K562 (cell line): Measurements from ENCODE around the gene FBXL2. TPM values are rescaled to one million over a fixed set of nuclear protein-coding genes. Genes with fewer than 3 reads are reported as not detected.

Experiments used
- ATAC-seq: fragments of 200-7000 bp; cut with Tn5 transposase; 3 replicates; pipeline ENCODE4 v1.9.1; 2020; ENCODE audit warnings: moderate library complexity
- BruUV-seq: library from RNA; stranded (reverse); fragments of 400-500 nt; replicated peaks from 2 replicates; lab custom pipeline; 2021; lab: Mats Ljungman, UMichigan
- CTCF ChIA-PET: fragments of 300-600 bp; formaldehyde crosslinking; extraction: SDS; loops from one replicate; lab custom pipeline; 2021; ENCODE audit warnings: low intra/inter-chr PET ratio; lab: Yijun Ruan, JAX
- POLR2A ChIA-PET: fragments of 300-600, 350-650 bp; sonication (Branson Sonifier 250); formaldehyde crosslinking; extraction: SDS; loops from one replicate; lab custom pipeline; 2021; ENCODE audit warnings: antibody characterized with exemption, inconsistent platforms; lab: Yijun Ruan, JAX
- DNase-seq, 4 experiments: peaks; one replicate each; pipeline versions ENCODE4 v3.0.0 to v3.0.0-alpha.2; 2011 to 2018; ENCODE audit warnings: low spot score in 3 of 4, mixed read lengths in 3 of 4; ENCODE audit errors: extremely low read depth in 1 of 4
- FAIRE-seq: peaks from 2 replicates; lab custom pipeline; 2011; peaks lifted over from hg19 to GRCh38; lab: Jason Lieb, UNC
- H2AFZ ChIP-seq: 2 replicates; pipeline ENCODE4 v1.6.0; 2011; ENCODE audit warnings: low read depth, low read length, control low read depth, inconsistent platforms
- H3K27ac ChIP-seq: fragments of 200-600 bp; 3 replicates; pipeline ENCODE4 v1.8.0; 2011; ENCODE audit warnings: low read depth, mild to moderate bottlenecking, control low read depth, inconsistent platforms, low read length, moderate library complexity, mixed read lengths; ENCODE audit errors: extremely low read depth
- H3K27me3 ChIP-seq, 2 experiments: fragments of 300-600 bp in 1 of 2; 2 replicates in 1 of 2; 3 replicates in 1 of 2; pipeline versions ENCODE4 v1.6.0 to v1.8.0; 2011; ENCODE audit warnings: inconsistent platforms in 2 of 2, low read length in 2 of 2, mild to moderate bottlenecking in 1 of 2, mixed read lengths in 1 of 2, moderate library complexity in 1 of 2; ENCODE audit not compliant: control insufficient read depth in 2 of 2, insufficient read depth in 2 of 2
- H3K36me3 ChIP-seq: fragments of 300-600 bp; 3 replicates; pipeline ENCODE4 v1.8.0; 2011; ENCODE audit warnings: mild to moderate bottlenecking, low read length, inconsistent platforms; ENCODE audit not compliant: control insufficient read depth, insufficient read depth
- H3K4me1 ChIP-seq, 2 experiments: fragments of 200-600 bp in 1 of 2; replicated peaks in 1 of 2; 2 replicates in 1 of 2; 3 replicates in 1 of 2; pipeline versions ENCODE4 v1.5.1 to v1.8.0; 2011; ENCODE audit warnings: inconsistent platforms in 2 of 2, low read length in 2 of 2, mild to moderate bottlenecking in 1 of 2, mixed read lengths in 1 of 2, moderate library complexity in 1 of 2; ENCODE audit not compliant: control insufficient read depth in 2 of 2, insufficient read depth in 2 of 2
- H3K4me2 ChIP-seq: 2 replicates; pipeline ENCODE4 v1.6.1; 2011; ENCODE audit warnings: low read length, control low read depth, inconsistent platforms, mixed read lengths; ENCODE audit not compliant: insufficient read depth
- H3K4me3 ChIP-seq: fragments of 200-600 bp; sonication (generic), shearing (Covaris generic); 2 replicates; pipeline ENCODE4 v1.5.1; 2016; ENCODE audit warnings: control low read depth, inconsistent platforms
- H3K79me2 ChIP-seq: fragments of 200-600 bp; 3 replicates; pipeline ENCODE4 v1.8.0; 2011; ENCODE audit warnings: low read length, inconsistent platforms; ENCODE audit not compliant: control insufficient read depth, insufficient read depth
- H3K9ac ChIP-seq, 2 experiments: 2 replicates each; pipeline versions ENCODE4 v1.6.0 to v1.6.1; 2011; ENCODE audit warnings: low read depth in 2 of 2, low read length in 2 of 2, control low read depth in 1 of 2, inconsistent platforms in 1 of 2, mild to moderate bottlenecking in 1 of 2, mixed read lengths in 1 of 2; ENCODE audit not compliant: insufficient read depth in 1 of 2
- H3K9me1 ChIP-seq: one replicate; pipeline ENCODE4 v1.6.0; 2011; ENCODE audit warnings: inconsistent platforms, mild to moderate bottlenecking, low read length, moderate library complexity; ENCODE audit not compliant: control insufficient read depth, insufficient read depth
- H3K9me3 ChIP-seq: replicated peaks from 2 replicates; pipeline ENCODE4 v1.5.1; 2011; ENCODE audit warnings: low read depth, low read length, inconsistent platforms; ENCODE audit not compliant: control insufficient read depth, insufficient read depth
- H4K20me1 ChIP-seq: replicated peaks from 2 replicates; pipeline ENCODE4 v1.6.1; 2011; ENCODE audit warnings: low read length, inconsistent platforms, mixed read lengths; ENCODE audit not compliant: control insufficient read depth, insufficient read depth
- ATF6 ChIP-seq: sonication (generic); formaldehyde crosslinking; IDR thresholded peaks from 2 replicates; pipeline ENCODE4 v1.4.0; 2020; ENCODE audit warnings: mild to moderate bottlenecking, missing genetic modification reagents
- BRD9 ChIP-seq: fragments of 450-650 bp; IDR thresholded peaks from 2 replicates; pipeline ENCODE4 v1.6.1; 2018; ENCODE audit warnings: low read depth; ENCODE audit not compliant: partially characterized antibody
- ELK3 ChIP-seq: fragments of 450-650 bp; formaldehyde crosslinking; IDR thresholded peaks from 2 replicates; pipeline ENCODE4 v1.4.0; 2020; ENCODE audit warnings: mild to moderate bottlenecking
- GATA2 ChIP-seq: sonication (generic); formaldehyde crosslinking; IDR thresholded peaks from 2 replicates; pipeline ENCODE4 v1.4.0; 2020; ENCODE audit warnings: mild to moderate bottlenecking, missing genetic modification reagents
- HNRNPK ChIP-seq: fragments of 200-400 bp; formaldehyde crosslinking; IDR thresholded peaks from one replicate; pipeline ENCODE4 v1.6.1; 2018; ENCODE audit warnings: mild to moderate bottlenecking, low read depth, low read length; ENCODE audit not compliant: poor library complexity, severe bottlenecking
- SFPQ ChIP-seq: fragments of 200-400 bp; formaldehyde crosslinking; IDR thresholded peaks from 2 replicates; pipeline ENCODE4 v1.6.1; 2017; ENCODE audit warnings: mild to moderate bottlenecking, low read depth, low read length, moderate library complexity
- TARDBP ChIP-seq: fragments of 450-650 bp; IDR thresholded peaks from 2 replicates; pipeline ENCODE4 v1.6.1; 2016
- TSHZ1 ChIP-seq: fragments of 250-450 bp; sonication (Bioruptor Pico); IDR thresholded peaks from 2 replicates; pipeline ENCODE4 v1.4.0; 2020; ENCODE audit warnings: mild to moderate bottlenecking, moderate library complexity
- VEZF1 ChIP-seq: fragments of 200-800 bp; sonication (Bioruptor generic); IDR thresholded peaks from 2 replicates; pipeline ENCODE4 v1.6.1; 2017; ENCODE audit warnings: missing genetic modification characterization, missing compliant biosample characterization
- ZNF766 ChIP-seq: fragments of 200-800 bp; sonication (Bioruptor generic); conservative IDR thresholded peaks from 2 replicates; pipeline ENCODE4 v1.6.1; 2016; ENCODE audit warnings: missing genetic modification characterization, missing compliant biosample characterization
- WGBS: fragments of 100-300 bp; shearing (Covaris generic); methylation state at CpG from one replicate; pipeline ENCODE4 v1.1.6; 2016; ENCODE audit warnings: low coverage, mixed read lengths; ENCODE audit not compliant: insufficient coverage; ENCODE audit errors: missing lambda C conversion rate; 5-methylcytosine and 5-hydroxymethylcytosine counted together
- in situ Hi-C: fragments of 300-500 bp; cut with MboI; formaldehyde crosslinking; loops from 4 replicates; pipeline ENCODE4 v1.15.0; 2018; ENCODE audit warnings: inconsistent platforms, mixed read lengths
- intact Hi-C: fragments of 100-400 bp; cut with micrococcal nuclease; formaldehyde crosslinking; loops from 2 replicates; pipeline ENCODE4 v1.14.2; 2022
- polyA plus RNA-seq, 8 experiments: library from polyadenylated mRNA; depleted of rRNA in 4 of 8; stranded (reverse) in 5 of 8; unstranded in 3 of 8; fragments of >200 nt; fragmentation: Nextera tagmentation in 2 of 8; fragmentation: Illumina TruSeq in 1 of 8; extraction: Ambion mirVana in 2 of 8; extraction: Trizol in 1 of 8; gene quantifications; 2 replicates each; pipeline versions ENCODE4 v1.2.1 to v1.2.3, GENCODE V29; 2011 to 2014; ENCODE audit warnings: inconsistent platforms in 1 of 8, missing spikeins in 1 of 8
- total RNA-seq, 7 experiments: library from RNA; depleted of rRNA in 6 of 7; stranded (reverse); fragments of >200 nt in 6 of 7; fragmentation: Illumina TruSeq in 2 of 7; extraction: Trizol in 2 of 7; gene quantifications; 2 replicates each; pipeline versions ENCODE4 v1.2.1 to v1.2.3, GENCODE V29; 2011 to 2021; ENCODE audit warnings: low replicate concordance in 1 of 7

FBXL2 gene
- total and polyA plus RNA-seq, 9 of the 15 experiments (the other 6 are each of a cell fraction or from before 2014, with no cell fraction given) = 1.3 to 6.9 (median 1.9) TPM

GRCh38 chr3:33401781-33402180 lies 124.5 kb downstream of the FBXL2 start:
- FAIRE-seq = no peak
- intact Hi-C loops = no loop called here
- no peak overlapping the region for H3K9ac ChIP-seq
- BruUV-seq = no TSS peak
- H3K36me3 ChIP-seq = peaks cover 95% of the 10 kb centered on the region
- POLR2A ChIA-PET = interaction anchor here (0.8 to 1.8 kb wide), 5 partner anchors 8 to 39 kb away, joined by 3 to 7 read pairs (median 4); partner anchors contain the start of gene UBP1
- H3K9me1 ChIP-seq = no peaks in the 10 kb centered on the region
- H3K27ac ChIP-seq = no peak overlapping the region
- no peak overlapping the region for H3K4me3 ChIP-seq
- CTCF ChIA-PET = no interaction called here
- in situ Hi-C loops = no loop called here
- no peak for ATAC-seq
- no peaks in the 10 kb centered on the region for H3K27me3 ChIP-seq
- H2AFZ ChIP-seq = no peak overlapping the region
- no peaks in the 10 kb centered on the region for H3K4me1 ChIP-seq
- H3K4me2 ChIP-seq = no peak overlapping the region
- no peak for DNase-seq
- H3K79me2 ChIP-seq = no peaks in the 10 kb centered on the region
- 97% methylated on average over 2 of the region's 2 CpGs for WGBS
- no peaks in the 10 kb centered on the region for H3K9me3 ChIP-seq
- H4K20me1 ChIP-seq = no peaks in the 10 kb centered on the region
- TF ChIP-seq SFPQ (no peak), BRD9 (no peak), ELK3 (no peak), ATF6 (CRISPR knock-in tag) (no peak), VEZF1 (no peak), HNRNPK (no peak), ZNF766 (CRISPR knock-in tag) (no peak), GATA2 (CRISPR knock-in tag) (no peak), TARDBP (no peak), TSHZ1 (CRISPR knock-in tag) (no peak)
